B cell (primary cell): Measurements from ENCODE around the gene TPRN. TPM values are rescaled to one million over a fixed set of nuclear protein-coding genes. Genes with fewer than 3 reads are reported as not detected.

Experiments used
- ATAC-seq: fragments of 200-7000 bp; cut with Tn5 transposase; one replicate; pipeline ENCODE4 v1.10.0; 2021; ENCODE audit warnings: low read depth, mild to moderate bottlenecking, moderate number of reproducible peaks, moderate library complexity
- CTCF ChIA-PET: fragments of 350-600 bp; sonication (Branson Sonifier 250); formaldehyde crosslinking; loops from one replicate; lab custom pipeline; 2021; ENCODE audit warnings: antibody characterized with exemption, inconsistent platforms; lab: Charles Lee
- POLR2A ChIA-PET: fragments of 350-600 bp; sonication (Branson Sonifier 250); formaldehyde crosslinking; loops from one replicate; lab custom pipeline; 2021; ENCODE audit warnings: antibody characterized with exemption; lab: Charles Lee
- DNase-seq: peaks from one replicate; pipeline ENCODE4 v3.0.0; 2013
- H2AFZ ChIP-seq: 2 replicates; pipeline ENCODE4 v1.6.1; 2012; ENCODE audit warnings: mild to moderate bottlenecking, low read depth, low read length; ENCODE audit not compliant: insufficient read depth, poor library complexity, severe bottlenecking
- H3K27ac ChIP-seq, 2 donors: 1 replicate in 1 of 2; 2 replicates in 1 of 2; pipeline ENCODE4 v1.5.1; 2012 to 2013; ENCODE audit warnings: low read length in 2 of 2, mild to moderate bottlenecking in 2 of 2, moderate library complexity in 1 of 2
- H3K27me3 ChIP-seq, 4 experiments: fragments of 200-600 bp in 1 of 4; sonication (generic) in 1 of 4; replicated peaks in 1 of 4; 1 replicate in 2 of 4; 2 replicates in 2 of 4; pipeline versions ENCODE4 v1.6.1 to v1.7.0; 2013 to 2016; ENCODE audit warnings: low read length in 3 of 4, mild to moderate bottlenecking in 2 of 4, mixed read lengths in 1 of 4, moderate library complexity in 1 of 4; ENCODE audit not compliant: insufficient read depth in 4 of 4, control insufficient read depth in 3 of 4; ENCODE audit errors: control extremely low read depth in 1 of 4
- H3K36me3 ChIP-seq, 2 experiments: replicated peaks in 1 of 2; 1 replicate in 1 of 2; 2 replicates in 1 of 2; pipeline versions ENCODE4 v1.6.1 to v1.7.1; 2013; ENCODE audit warnings: low read length in 1 of 2; ENCODE audit not compliant: insufficient read depth in 2 of 2, control insufficient read depth in 1 of 2; ENCODE audit errors: control extremely low read depth in 1 of 2, extremely low read depth in 1 of 2
- H3K4me1 ChIP-seq, 2 donors: fragments of 200-600 bp in 1 of 2; sonication (generic) in 1 of 2; 1 replicate in 1 of 2; 2 replicates in 1 of 2; pipeline versions ENCODE4 v1.5.1 to v1.6.1; 2013 to 2017; ENCODE audit warnings: low read length in 2 of 2; ENCODE audit not compliant: control insufficient read depth in 2 of 2, insufficient read depth in 2 of 2
- H3K4me2 ChIP-seq: replicated peaks from 2 replicates; pipeline ENCODE3; 2012; ENCODE audit warnings: mild to moderate bottlenecking, low read depth, low read length; ENCODE audit not compliant: poor library complexity, severe bottlenecking
- H3K4me3 ChIP-seq, 5 experiments: fragments of 200-600 bp in 1 of 5; sonication (generic) in 1 of 5; 1 replicate in 3 of 5; 2 replicates in 2 of 5; pipeline versions ENCODE4 v1.5.1 to v1.7.0; 2011 to 2016; ENCODE audit warnings: low read length in 4 of 5, mild to moderate bottlenecking in 4 of 5, low read depth in 2 of 5, control low read depth in 1 of 5, moderate library complexity in 1 of 5; ENCODE audit not compliant: insufficient read depth in 1 of 5; ENCODE audit errors: control extremely low read depth in 1 of 5, extremely low read depth in 1 of 5
- H3K79me2 ChIP-seq: fragments of 200-600 bp; sonication (generic); one replicate; pipeline ENCODE4 v1.6.0; 2016; ENCODE audit warnings: low read length; ENCODE audit not compliant: control insufficient read depth, insufficient read depth
- H3K9ac ChIP-seq: fragments of 200-600 bp; sonication (generic); 2 replicates; pipeline ENCODE4 v1.6.1; 2017; ENCODE audit warnings: mild to moderate bottlenecking, low read length, moderate library complexity
- H3K9me3 ChIP-seq, 3 donors: one replicate each; pipeline versions ENCODE4 v1.6.1 to v1.7.1; 2013; ENCODE audit warnings: low read length in 2 of 3; ENCODE audit not compliant: control insufficient read depth in 2 of 3, insufficient read depth in 1 of 3; ENCODE audit errors: control extremely low read depth in 1 of 3
- H4K20me1 ChIP-seq: 2 replicates; pipeline ENCODE4 v1.6.0; 2012; ENCODE audit warnings: mild to moderate bottlenecking, low read length; ENCODE audit not compliant: insufficient read depth, control insufficient read depth, poor library complexity, severe bottlenecking
- H3K27ac Mint-ChIP-seq: one replicate; pipeline ENCODE4 v1.8.0; 2021; ENCODE audit warnings: mixed read lengths
- H3K27me3 Mint-ChIP-seq: one replicate; pipeline ENCODE4 v1.8.0; 2021; ENCODE audit warnings: mixed read lengths
- H3K4me1 Mint-ChIP-seq: one replicate; pipeline ENCODE4 v1.8.0; 2021; ENCODE audit warnings: mixed read lengths
- H3K4me3 Mint-ChIP-seq: one replicate; pipeline ENCODE4 v1.8.0; 2021; ENCODE audit warnings: mixed read lengths
- H3K9me3 Mint-ChIP-seq: one replicate; pipeline ENCODE4 v1.8.0; 2022; ENCODE audit warnings: mixed read lengths; ENCODE audit not compliant: insufficient read depth
- EZH2 ChIP-seq: IDR thresholded peaks from 2 replicates; pipeline ENCODE4 v1.6.1; 2012; ENCODE audit warnings: borderline replicate concordance, low read depth, mild to moderate bottlenecking, moderate library complexity, low read length; ENCODE audit not compliant: insufficient read depth, poor library complexity, severe bottlenecking
- WGBS: methylation state at CpG from one replicate; pipeline ENCODE4 v1.1.5; 2013; ENCODE audit warnings: missing lambda C conversion rate; ENCODE audit not compliant: insufficient coverage; 5-methylcytosine and 5-hydroxymethylcytosine counted together
- intact Hi-C: fragments of 100-400 bp; cut with micrococcal nuclease; formaldehyde crosslinking; loops from one replicate; pipeline ENCODE4 v1.10.0; 2022
- polyA plus RNA-seq: library from polyadenylated mRNA; depleted of rRNA; stranded (reverse); fragments of >200 nt; gene quantifications from 2 replicates; pipeline ENCODE4 v1.2.3, GENCODE V29; 2012
- total RNA-seq, 2 donors: library from RNA; stranded (reverse); fragments of 120-200 nt in 1 of 2; gene quantifications; 1 replicate in 1 of 2; 2 replicates in 1 of 2; pipeline versions ENCODE4 v1.2.3 to v1.2.4, GENCODE V29; 2013 to 2022
- TF ChIP-seq, protein P1 (sequence below): fragments of 200-600 bp; IDR thresholded peaks from one replicate; pipeline ENCODE4 v1.8.0; 2022; ENCODE audit warnings: antibody characterized with exemption, mild to moderate bottlenecking

The TPRN gene
- total and polyA plus RNA-seq, 2 donors (not counting 1 experiment from before 2014, with no cell fraction given): 5.7 to 16.3 TPM

DNA sequence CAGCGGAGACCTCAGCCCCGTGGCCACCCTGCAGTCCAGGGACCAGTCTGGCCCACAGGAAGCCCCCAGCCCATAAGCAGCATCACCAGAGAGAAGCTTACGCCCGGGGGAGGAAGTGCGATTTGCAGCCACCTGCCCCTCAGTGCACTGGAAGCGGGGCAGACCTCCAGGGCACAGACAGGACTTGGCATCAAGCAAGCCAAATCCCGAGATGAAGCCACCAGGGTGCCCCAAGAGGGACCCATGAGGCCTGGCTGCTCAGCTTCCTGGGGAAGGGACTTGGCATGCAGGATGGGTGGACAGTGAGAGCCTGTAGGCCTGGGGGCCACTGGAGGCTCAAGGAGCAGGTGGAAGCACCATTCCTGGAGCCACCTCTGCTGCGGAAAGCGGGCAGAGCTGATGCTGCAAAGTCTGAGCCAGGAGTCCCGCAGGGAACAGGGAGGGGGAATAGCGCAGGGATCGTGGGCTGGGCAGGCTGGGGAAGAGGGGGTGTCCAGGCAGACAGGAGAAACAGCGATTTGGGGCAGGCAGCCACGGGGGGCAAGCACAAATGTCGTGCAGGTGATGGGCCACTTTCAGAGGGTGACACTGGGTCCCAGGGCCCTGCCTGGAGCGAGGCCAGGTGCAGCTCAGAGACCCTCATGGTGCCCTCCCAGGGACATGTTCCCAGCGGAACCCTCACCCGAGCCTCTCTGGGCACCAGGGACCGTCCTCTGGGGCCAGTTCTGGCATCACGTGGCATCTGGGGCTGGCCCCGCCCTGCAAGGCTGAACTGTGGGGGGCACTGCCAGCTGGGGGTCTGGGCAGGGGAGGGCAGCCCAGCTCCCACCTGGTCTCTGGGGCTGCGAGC is 33.9 kb downstream of the TPRN start:
- H3K4me1 ChIP-seq: peaks cover 12 to 41% of the 10 kb centered on the region in 2 donors
- no peaks in the 10 kb centered on the region for H3K36me3 ChIP-seq
- H3K4me2 ChIP-seq: no peak overlapping the region
- ATAC-seq: no peak
- H3K27ac ChIP-seq: no peak overlapping the region
- H3K4me1 Mint-ChIP-seq: peaks cover 12% of the 10 kb centered on the region
- H2AFZ ChIP-seq: no peak overlapping the region
- H3K27me3 ChIP-seq: peaks cover 0 to 81% (median 39%) of the 10 kb centered on the region in 4 experiments
- no peaks in the 10 kb centered on the region for H3K79me2 ChIP-seq
- no peaks in the 10 kb centered on the region for H3K9me3 Mint-ChIP-seq
- peaks cover 0 to 25% (median 0%) of the 10 kb centered on the region in 3 donors for H3K9me3 ChIP-seq
- WGBS: 69% methylated on average over 22 of the region's 22 CpGs
- H3K4me3 Mint-ChIP-seq: peak overlapping the region; percentile 41
- H3K4me3 ChIP-seq: no peak overlapping the region
- peaks cover 30% of the 10 kb centered on the region for H3K27me3 Mint-ChIP-seq
- no peaks in the 10 kb centered on the region for H4K20me1 ChIP-seq
- ChIA-PET POLR2A (no interaction called here), CTCF (no interaction called here)
- H3K9ac ChIP-seq: no peak overlapping the region
- H3K27ac Mint-ChIP-seq: no peak overlapping the region
- intact Hi-C loops: no loop called here
- DNase-seq: no peak
- TF ChIP-seq, protein P1, sequence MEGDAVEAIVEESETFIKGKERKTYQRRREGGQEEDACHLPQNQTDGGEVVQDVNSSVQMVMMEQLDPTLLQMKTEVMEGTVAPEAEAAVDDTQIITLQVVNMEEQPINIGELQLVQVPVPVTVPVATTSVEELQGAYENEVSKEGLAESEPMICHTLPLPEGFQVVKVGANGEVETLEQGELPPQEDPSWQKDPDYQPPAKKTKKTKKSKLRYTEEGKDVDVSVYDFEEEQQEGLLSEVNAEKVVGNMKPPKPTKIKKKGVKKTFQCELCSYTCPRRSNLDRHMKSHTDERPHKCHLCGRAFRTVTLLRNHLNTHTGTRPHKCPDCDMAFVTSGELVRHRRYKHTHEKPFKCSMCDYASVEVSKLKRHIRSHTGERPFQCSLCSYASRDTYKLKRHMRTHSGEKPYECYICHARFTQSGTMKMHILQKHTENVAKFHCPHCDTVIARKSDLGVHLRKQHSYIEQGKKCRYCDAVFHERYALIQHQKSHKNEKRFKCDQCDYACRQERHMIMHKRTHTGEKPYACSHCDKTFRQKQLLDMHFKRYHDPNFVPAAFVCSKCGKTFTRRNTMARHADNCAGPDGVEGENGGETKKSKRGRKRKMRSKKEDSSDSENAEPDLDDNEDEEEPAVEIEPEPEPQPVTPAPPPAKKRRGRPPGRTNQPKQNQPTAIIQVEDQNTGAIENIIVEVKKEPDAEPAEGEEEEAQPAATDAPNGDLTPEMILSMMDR: no peak
- no peak for TF ChIP-seq EZH2

DNA sequence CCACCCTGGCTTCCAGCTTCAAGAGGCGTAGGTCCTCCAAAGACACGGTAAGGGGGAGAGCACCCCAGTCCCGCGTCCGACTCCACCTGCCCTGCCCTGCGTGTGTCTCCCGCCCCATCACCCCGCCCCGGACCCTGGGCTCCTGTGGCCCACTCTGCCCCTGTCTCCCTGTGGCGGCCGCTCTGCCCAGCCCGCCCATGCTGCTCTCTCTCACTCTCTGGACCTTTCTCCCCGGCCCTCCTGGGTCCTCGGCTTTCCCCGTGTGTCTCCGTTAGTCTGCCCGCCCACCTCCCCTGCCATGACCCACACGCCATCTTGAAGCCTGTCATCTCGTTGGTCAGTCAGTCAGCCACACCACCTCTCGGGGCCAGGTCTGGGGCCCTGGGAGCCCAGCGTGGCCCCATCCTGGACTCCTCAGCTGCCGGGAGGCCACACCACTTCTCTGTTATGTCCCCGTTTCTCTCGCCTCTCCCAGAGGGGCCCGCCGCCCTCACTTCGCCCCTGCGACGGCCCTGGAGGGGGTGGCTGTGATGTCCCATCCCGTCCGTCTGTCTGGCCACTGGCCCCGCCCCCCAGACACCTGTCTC is 35.2 kb downstream of the TPRN start:
- intact Hi-C loops: no loop called here
- Histone ChIP-seq H3K36me3 (no peaks in the 10 kb centered on the region), H3K9ac (no peak overlapping the region), H2AFZ (no peak overlapping the region), H3K4me1 (peaks cover 12 to 46% of the 10 kb centered on the region in 2 donors), H3K79me2 (no peaks in the 10 kb centered on the region), H3K27ac (no peak overlapping the region), H3K4me2 (no peak overlapping the region), H3K4me3 (no peak overlapping the region), H3K27me3 (peaks cover 0 to 74% (median 31%) of the 10 kb centered on the region in 4 experiments), H3K9me3 (peaks cover 0 to 19% (median 0%) of the 10 kb centered on the region in 3 donors), H4K20me1 (no peaks in the 10 kb centered on the region)
- Mint-ChIP-seq H3K4me3 (no peak overlapping the region), H3K27ac (no peak overlapping the region), H3K27me3 (peaks cover 30% of the 10 kb centered on the region), H3K4me1 (peaks cover 12% of the 10 kb centered on the region), H3K9me3 (no peaks in the 10 kb centered on the region)
- ATAC-seq (no peak), DNase-seq (no peak)
- no peak for TF ChIP-seq EZH2
- TF ChIP-seq, protein P1: no peak
- ChIA-PET CTCF (no interaction called here), POLR2A (no interaction called here)
- whole genome bisulfite sequencing: 93% methylated on average over 32 of the region's 32 CpGs
